Measurements from ENCODE around the gene HAUS8.

GRCh38 chr19:17070421-17070820 lies 4.8 kb downstream of the HAUS8 start:
- TF ChIP-seq POLR2A (IDR thresholded peaks at IDR 0.05; ENCODE audit: low read length) (no peak), GATA1 (IDR thresholded peaks at IDR 0.05; ENCODE audit: low read depth, low read length) (no peak)
